ENCODE results near the gene TMEM254.
"Not testable (repeated sequence)": the region's sequence is repeated elsewhere in the genome, so short reads cannot be mapped to it uniquely, and the experiment has no call there.

TMEM254 gene, protein sequence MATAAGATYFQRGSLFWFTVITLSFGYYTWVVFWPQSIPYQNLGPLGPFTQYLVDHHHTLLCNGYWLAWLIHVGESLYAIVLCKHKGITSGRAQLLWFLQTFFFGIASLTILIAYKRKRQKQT

DNA sequence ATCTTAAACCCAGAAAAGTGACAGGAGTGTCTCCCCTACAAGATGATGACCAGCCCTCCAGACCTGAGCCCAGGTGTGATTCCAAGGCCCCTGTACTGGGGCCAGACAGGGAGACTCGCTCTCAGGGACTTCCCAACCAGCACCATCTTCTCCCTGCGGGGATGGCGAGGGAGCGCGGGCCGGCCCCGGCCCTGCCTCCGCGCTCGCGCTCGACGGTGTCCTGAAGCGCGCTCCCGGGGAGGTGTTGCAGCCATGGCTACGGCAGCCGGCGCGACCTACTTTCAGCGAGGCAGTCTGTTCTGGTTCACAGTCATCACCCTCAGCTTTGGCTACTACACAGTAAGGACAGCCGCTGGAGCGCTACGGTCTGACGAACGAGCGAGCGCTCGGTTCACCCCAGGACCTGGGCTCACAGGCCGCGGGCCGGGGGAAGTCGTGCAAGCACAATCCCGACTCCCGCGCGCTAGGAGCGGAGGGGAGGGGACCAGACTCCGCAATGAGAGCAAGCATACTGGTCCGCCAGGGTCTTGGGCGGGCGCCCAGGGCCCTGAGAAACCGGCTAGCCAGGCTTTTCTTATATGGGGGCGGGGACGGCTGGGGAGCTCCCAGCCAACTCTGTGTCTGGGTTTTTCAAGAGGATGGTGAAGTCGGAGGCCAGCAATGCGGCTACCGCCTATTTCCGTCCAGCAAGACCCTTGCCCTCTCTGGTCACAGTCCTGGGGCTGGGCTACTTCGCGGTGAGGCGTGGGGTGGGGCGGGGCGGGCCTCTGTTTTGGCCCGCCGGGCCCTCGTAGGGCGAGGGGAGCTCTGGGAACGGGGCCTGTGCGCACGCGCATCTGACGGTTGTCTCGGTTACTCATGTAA is at the start of gene TMEM254:
TSS of gene TMEM254 (plus strand) at position 218 of the 864 bp plus-strand sequence. CDS start at position 253, 35 bp downstream.
- no peaks in the 10 kb centered on the region for H3K27me3 ChIP-seq (ENCODE audit: control insufficient read depth in 2 of 2, insufficient read depth in 2 of 2, low read length in 2 of 2)
- peak within 1 kb of the TSS; percentile 85 to 87 for H3K4me3 ChIP-seq (ENCODE audit: low read length in 2 of 2)
- H3K9ac ChIP-seq (ENCODE audit: low read depth in 1 of 2, low read length in 2 of 2): peak within 1 kb of the TSS; percentile 91 to 93
- H3K36me3 ChIP-seq (ENCODE audit: control insufficient read depth in 2 of 2, insufficient read depth in 2 of 2, low read length in 2 of 2): no peaks in the 10 kb centered on the region
- H3K4me1 ChIP-seq (ENCODE audit: control insufficient read depth in 2 of 2, insufficient read depth in 2 of 2, low read length in 2 of 2): peaks cover 5 to 11% of the 10 kb centered on the region in 2 donors
- no peaks in the 10 kb centered on the region for H3K9me3 ChIP-seq (ENCODE audit: control insufficient read depth in 2 of 2, low read length in 2 of 2)
- peak within 1 kb of the TSS; percentile 93 to 96 for H3K27ac ChIP-seq (ENCODE audit: low read depth in 2 of 2, low read length in 2 of 2)

DNA sequence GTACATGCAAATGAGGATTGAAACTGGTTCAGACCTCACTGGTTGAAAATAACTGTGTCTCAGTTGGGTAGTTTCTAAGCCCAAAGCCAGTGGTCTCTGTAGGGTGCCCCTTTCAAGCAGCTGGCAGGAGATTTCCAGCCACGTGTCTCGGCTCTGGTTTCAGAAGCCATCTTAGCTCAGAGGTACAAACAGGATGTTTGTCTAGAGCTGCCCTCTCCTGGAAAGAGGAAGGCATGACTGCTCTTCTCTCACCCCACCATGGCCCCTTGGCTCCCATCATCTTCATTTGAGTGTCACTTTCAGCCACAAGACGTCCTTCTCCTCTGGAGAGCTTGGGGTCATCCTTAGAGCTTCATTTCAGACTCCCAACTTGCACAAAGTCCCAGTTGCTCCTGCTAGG is 49.3 kb upstream of the TMEM254 start:
- not testable (repeated sequence) for H3K36me3 ChIP-seq (ENCODE audit: control insufficient read depth in 2 of 2, insufficient read depth in 2 of 2, low read length in 2 of 2); H3K4me1 ChIP-seq (ENCODE audit: control insufficient read depth in 2 of 2, insufficient read depth in 2 of 2, low read length in 2 of 2); H3K27ac ChIP-seq (ENCODE audit: low read depth in 2 of 2, low read length in 2 of 2); H3K4me3 ChIP-seq (ENCODE audit: low read length in 2 of 2); H3K27me3 ChIP-seq (ENCODE audit: control insufficient read depth in 2 of 2, insufficient read depth in 2 of 2, low read length in 2 of 2); H3K9ac ChIP-seq (ENCODE audit: low read depth in 1 of 2, low read length in 2 of 2); H3K9me3 ChIP-seq (ENCODE audit: control insufficient read depth in 2 of 2, low read length in 2 of 2)

DNA sequence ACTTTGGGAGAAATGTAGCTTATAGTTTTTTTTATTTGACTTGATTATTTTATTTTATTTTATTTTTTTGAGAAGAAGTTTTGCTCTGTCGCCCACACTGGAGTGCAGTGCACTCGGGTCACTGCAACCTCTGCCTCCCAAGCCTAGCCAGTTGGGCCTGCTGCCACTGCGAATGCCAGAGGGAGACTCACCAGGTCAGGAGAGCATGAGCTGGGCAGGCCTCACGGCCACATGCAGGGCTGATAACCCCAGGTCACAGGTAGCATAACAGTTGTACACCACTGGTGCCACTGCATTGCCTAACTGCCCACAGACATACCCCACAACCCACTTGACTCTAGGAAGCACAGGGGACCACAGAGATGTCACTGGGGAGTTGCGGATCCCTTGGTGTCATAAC is 48.6 kb upstream of the TMEM254 start:
- H3K4me1 ChIP-seq (ENCODE audit: control insufficient read depth in 2 of 2, insufficient read depth in 2 of 2, low read length in 2 of 2); H3K9me3 ChIP-seq (ENCODE audit: control insufficient read depth in 2 of 2, low read length in 2 of 2); H3K36me3 ChIP-seq (ENCODE audit: control insufficient read depth in 2 of 2, insufficient read depth in 2 of 2, low read length in 2 of 2); H3K4me3 ChIP-seq (ENCODE audit: low read length in 2 of 2); H3K27ac ChIP-seq (ENCODE audit: low read depth in 2 of 2, low read length in 2 of 2); H3K9ac ChIP-seq (ENCODE audit: low read depth in 1 of 2, low read length in 2 of 2); H3K27me3 ChIP-seq (ENCODE audit: control insufficient read depth in 2 of 2, insufficient read depth in 2 of 2, low read length in 2 of 2): not testable (repeated sequence)

DNA sequence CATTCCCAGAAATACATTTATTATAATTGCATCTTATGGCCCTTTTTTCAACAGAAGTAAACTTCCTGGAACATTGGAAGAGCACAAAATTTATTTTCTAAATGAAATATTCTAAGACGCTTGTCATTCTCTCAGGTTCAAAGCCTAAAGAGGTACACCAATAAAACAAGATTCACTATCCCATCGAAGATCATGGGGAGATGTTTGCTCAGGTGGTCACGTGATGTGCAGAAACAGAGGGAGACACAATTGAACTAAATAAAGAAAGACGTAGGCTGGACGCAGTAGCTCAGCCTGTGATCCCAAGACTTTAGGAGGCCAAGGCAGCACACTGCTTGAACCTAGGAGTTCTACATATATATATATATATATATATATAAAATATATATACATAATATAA is 46.0 kb upstream of the TMEM254 start:
- H3K27ac ChIP-seq (ENCODE audit: low read depth in 2 of 2, low read length in 2 of 2): no peak overlapping the region
- no peak overlapping the region for H3K4me3 ChIP-seq (ENCODE audit: low read length in 2 of 2)
- H3K9me3 ChIP-seq (ENCODE audit: control insufficient read depth in 2 of 2, low read length in 2 of 2): no peaks in the 10 kb centered on the region
- H3K4me1 ChIP-seq (ENCODE audit: control insufficient read depth in 2 of 2, insufficient read depth in 2 of 2, low read length in 2 of 2): no peaks in the 10 kb centered on the region
- no peaks in the 10 kb centered on the region for H3K27me3 ChIP-seq (ENCODE audit: control insufficient read depth in 2 of 2, insufficient read depth in 2 of 2, low read length in 2 of 2)
- H3K9ac ChIP-seq (ENCODE audit: low read depth in 1 of 2, low read length in 2 of 2): no peak overlapping the region
- no peaks in the 10 kb centered on the region for H3K36me3 ChIP-seq (ENCODE audit: control insufficient read depth in 2 of 2, insufficient read depth in 2 of 2, low read length in 2 of 2)

DNA sequence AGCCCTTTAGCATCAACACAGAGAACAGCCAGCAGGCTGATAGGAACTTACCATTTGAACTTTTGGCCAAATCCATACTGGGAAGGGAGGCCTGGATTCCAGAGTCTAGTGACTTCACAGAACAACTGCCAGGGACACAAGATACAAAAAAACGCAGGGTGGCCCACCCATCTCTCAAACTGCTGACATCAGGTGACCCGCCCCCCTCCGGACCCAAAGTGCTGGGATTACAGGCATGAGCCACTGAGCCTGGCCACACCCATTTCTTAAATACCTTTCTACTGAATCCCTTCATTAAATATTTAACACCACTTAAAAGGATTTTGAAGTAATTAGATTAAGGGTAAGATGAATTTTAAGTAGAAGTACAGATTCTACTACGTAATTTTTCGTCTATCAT is 43.7 kb upstream of the TMEM254 start:
- not testable (repeated sequence) for H3K27ac ChIP-seq (ENCODE audit: low read depth in 2 of 2, low read length in 2 of 2); H3K36me3 ChIP-seq (ENCODE audit: control insufficient read depth in 2 of 2, insufficient read depth in 2 of 2, low read length in 2 of 2); H3K9ac ChIP-seq (ENCODE audit: low read depth in 1 of 2, low read length in 2 of 2); H3K4me1 ChIP-seq (ENCODE audit: control insufficient read depth in 2 of 2, insufficient read depth in 2 of 2, low read length in 2 of 2); H3K4me3 ChIP-seq (ENCODE audit: low read length in 2 of 2); H3K9me3 ChIP-seq (ENCODE audit: control insufficient read depth in 2 of 2, low read length in 2 of 2); H3K27me3 ChIP-seq (ENCODE audit: control insufficient read depth in 2 of 2, insufficient read depth in 2 of 2, low read length in 2 of 2)

DNA sequence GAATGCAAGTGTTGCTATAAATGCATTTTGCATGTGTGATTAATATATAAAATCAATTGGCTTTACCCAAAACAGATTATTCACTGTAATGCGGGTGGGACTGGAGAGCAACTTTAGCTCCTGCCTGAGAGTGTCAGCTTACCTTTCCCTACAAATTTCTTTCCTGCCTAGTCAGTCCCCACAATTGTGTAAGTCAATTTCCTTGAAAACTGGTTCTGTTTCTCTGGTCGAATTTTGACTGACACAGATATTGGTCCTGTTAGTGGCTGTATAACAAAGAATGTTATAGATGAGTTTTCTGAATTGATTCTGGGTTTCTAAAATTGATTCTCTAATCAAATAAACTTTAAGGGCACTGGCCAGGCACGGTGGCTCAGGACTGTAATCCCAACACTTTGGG is 43.0 kb upstream of the TMEM254 start:
- H3K9me3 ChIP-seq (ENCODE audit: control insufficient read depth in 2 of 2, low read length in 2 of 2); H3K27me3 ChIP-seq (ENCODE audit: control insufficient read depth in 2 of 2, insufficient read depth in 2 of 2, low read length in 2 of 2); H3K4me1 ChIP-seq (ENCODE audit: control insufficient read depth in 2 of 2, insufficient read depth in 2 of 2, low read length in 2 of 2); H3K9ac ChIP-seq (ENCODE audit: low read depth in 1 of 2, low read length in 2 of 2); H3K36me3 ChIP-seq (ENCODE audit: control insufficient read depth in 2 of 2, insufficient read depth in 2 of 2, low read length in 2 of 2); H3K27ac ChIP-seq (ENCODE audit: low read depth in 2 of 2, low read length in 2 of 2); H3K4me3 ChIP-seq (ENCODE audit: low read length in 2 of 2): not testable (repeated sequence)

DNA sequence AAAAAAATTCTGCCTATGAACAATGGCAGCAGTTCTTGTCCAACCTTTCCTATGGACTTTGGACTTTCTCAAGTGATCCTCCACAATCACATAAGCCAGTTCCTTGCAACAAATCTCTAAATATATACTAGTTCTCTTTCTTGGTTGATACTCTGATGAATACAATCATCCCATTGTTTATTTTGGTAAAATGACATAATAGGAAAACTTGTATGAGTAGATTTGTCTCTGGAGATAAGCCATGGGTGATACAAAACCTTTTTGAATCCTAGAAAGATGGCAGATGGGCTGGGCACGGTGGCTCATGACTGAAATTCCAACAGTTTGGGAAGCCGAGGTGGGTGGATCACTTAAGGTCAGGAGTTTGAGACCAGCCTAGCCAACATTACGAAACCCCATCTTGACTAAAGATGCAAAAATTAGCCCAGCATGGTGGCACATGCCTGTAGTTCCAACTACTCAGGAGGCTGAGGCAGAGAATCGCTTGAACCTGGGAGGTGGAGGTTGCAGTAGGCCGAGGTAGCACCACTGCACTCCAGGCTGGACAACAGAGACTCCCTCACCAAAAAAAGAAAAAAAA is 41.5 kb upstream of the TMEM254 start:
- H3K27ac ChIP-seq (ENCODE audit: low read depth in 2 of 2, low read length in 2 of 2); H3K9ac ChIP-seq (ENCODE audit: low read depth in 1 of 2, low read length in 2 of 2); H3K9me3 ChIP-seq (ENCODE audit: control insufficient read depth in 2 of 2, low read length in 2 of 2); H3K36me3 ChIP-seq (ENCODE audit: control insufficient read depth in 2 of 2, insufficient read depth in 2 of 2, low read length in 2 of 2); H3K27me3 ChIP-seq (ENCODE audit: control insufficient read depth in 2 of 2, insufficient read depth in 2 of 2, low read length in 2 of 2); H3K4me1 ChIP-seq (ENCODE audit: control insufficient read depth in 2 of 2, insufficient read depth in 2 of 2, low read length in 2 of 2); H3K4me3 ChIP-seq (ENCODE audit: low read length in 2 of 2): not testable (repeated sequence)

DNA sequence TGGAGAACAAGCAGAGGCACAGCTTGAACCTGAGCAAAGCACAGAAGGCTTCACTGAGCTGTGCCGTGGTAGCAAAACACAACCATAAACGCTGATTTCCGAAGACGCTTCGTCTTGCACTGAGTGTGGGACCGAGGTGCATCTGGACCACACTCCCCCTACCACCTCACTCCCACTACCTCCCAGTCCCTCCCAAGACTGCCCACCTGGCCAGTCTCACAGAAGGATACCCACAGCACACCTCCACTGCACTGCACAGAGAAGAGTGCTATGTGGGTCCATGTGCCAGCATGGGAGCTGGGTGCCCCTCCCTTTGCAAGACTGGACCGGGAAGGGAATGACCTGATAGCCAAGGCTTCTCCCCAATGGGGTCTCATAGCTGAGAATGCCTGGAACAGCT is 40.2 kb upstream of the TMEM254 start:
- not testable (repeated sequence) for H3K4me3 ChIP-seq (ENCODE audit: low read length in 2 of 2); H3K4me1 ChIP-seq (ENCODE audit: control insufficient read depth in 2 of 2, insufficient read depth in 2 of 2, low read length in 2 of 2); H3K27ac ChIP-seq (ENCODE audit: low read depth in 2 of 2, low read length in 2 of 2); H3K36me3 ChIP-seq (ENCODE audit: control insufficient read depth in 2 of 2, insufficient read depth in 2 of 2, low read length in 2 of 2); H3K27me3 ChIP-seq (ENCODE audit: control insufficient read depth in 2 of 2, insufficient read depth in 2 of 2, low read length in 2 of 2); H3K9ac ChIP-seq (ENCODE audit: low read depth in 1 of 2, low read length in 2 of 2); H3K9me3 ChIP-seq (ENCODE audit: control insufficient read depth in 2 of 2, low read length in 2 of 2)

DNA sequence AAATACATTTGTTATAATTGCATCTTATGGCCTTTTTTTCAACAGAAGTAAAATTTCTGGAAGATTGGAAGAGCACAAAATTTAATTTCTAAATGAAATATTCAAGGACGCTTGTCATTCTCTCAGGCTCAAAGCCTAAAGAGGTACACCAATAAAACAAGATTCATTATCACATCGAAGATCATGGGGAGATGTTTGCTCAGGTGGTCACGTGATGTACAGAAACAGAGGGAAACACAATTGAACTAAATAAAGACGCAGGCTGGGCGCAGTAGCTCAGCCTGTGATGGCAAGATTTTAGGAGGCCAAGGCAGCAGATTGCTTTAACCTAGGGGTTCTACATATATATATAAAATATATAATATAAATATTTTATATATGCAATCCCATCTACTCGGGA is 37.3 kb upstream of the TMEM254 start:
- Histone ChIP-seq H3K4me1 (ENCODE audit: control insufficient read depth in 2 of 2, insufficient read depth in 2 of 2, low read length in 2 of 2) (no peaks in the 10 kb centered on the region), H3K9me3 (ENCODE audit: control insufficient read depth in 2 of 2, low read length in 2 of 2) (no peaks in the 10 kb centered on the region), H3K27me3 (ENCODE audit: control insufficient read depth in 2 of 2, insufficient read depth in 2 of 2, low read length in 2 of 2) (no peaks in the 10 kb centered on the region), H3K9ac (ENCODE audit: low read depth in 1 of 2, low read length in 2 of 2) (no peak overlapping the region), H3K27ac (ENCODE audit: low read depth in 2 of 2, low read length in 2 of 2) (no peak overlapping the region), H3K4me3 (ENCODE audit: low read length in 2 of 2) (no peak overlapping the region), H3K36me3 (ENCODE audit: control insufficient read depth in 2 of 2, insufficient read depth in 2 of 2, low read length in 2 of 2) (no peaks in the 10 kb centered on the region)

DNA sequence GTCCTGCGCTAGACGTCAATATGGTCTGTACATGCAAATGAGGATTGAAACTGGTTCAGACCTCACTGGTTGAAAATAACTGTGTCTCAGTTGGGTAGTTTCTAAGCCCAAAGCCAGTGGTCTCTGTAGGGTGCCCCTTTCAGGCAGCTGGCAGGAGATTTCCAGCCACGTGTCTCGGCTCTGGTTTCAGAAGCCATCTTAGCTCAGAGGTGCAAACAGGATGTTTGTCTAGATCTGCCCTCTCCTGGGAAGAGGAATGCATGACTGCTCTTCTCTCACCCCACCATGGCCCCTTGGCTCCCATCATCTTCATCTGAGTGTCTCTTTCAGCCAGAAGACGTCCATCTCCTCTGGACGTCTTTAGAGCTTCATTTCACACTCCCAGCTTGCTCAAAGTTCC is 33.5 kb upstream of the TMEM254 start:
- not testable (repeated sequence) for H3K4me3 ChIP-seq (ENCODE audit: low read length in 2 of 2); H3K36me3 ChIP-seq (ENCODE audit: control insufficient read depth in 2 of 2, insufficient read depth in 2 of 2, low read length in 2 of 2); H3K4me1 ChIP-seq (ENCODE audit: control insufficient read depth in 2 of 2, insufficient read depth in 2 of 2, low read length in 2 of 2); H3K27me3 ChIP-seq (ENCODE audit: control insufficient read depth in 2 of 2, insufficient read depth in 2 of 2, low read length in 2 of 2); H3K27ac ChIP-seq (ENCODE audit: low read depth in 2 of 2, low read length in 2 of 2); H3K9me3 ChIP-seq (ENCODE audit: control insufficient read depth in 2 of 2, low read length in 2 of 2); H3K9ac ChIP-seq (ENCODE audit: low read depth in 1 of 2, low read length in 2 of 2)

Measured in mucosa of rectum (tissue), 2 donors.